ENCODE results near the gene SSR4. TPM values are rescaled to one million over a fixed set of nuclear protein-coding genes. Genes with fewer than 3 reads are reported as not detected.

The SSR4 gene
- total RNA-seq, 1 experiment from 2014 or later = 353 TPM

- Histone ChIP-seq H3K4me3 (ENCODE audit: low read depth, low read length) (no peak overlapping the region), H3K4me1 (0 out of 2 replicates have a peak, but pooled peaks cover 4% of the 10 kb centered on the region), H3K27me3 (replicated peaks; ENCODE audit: control insufficient read depth, insufficient read depth, low read length) (no peaks in the 10 kb centered on the region), H3K9me3 (no peaks in the 10 kb centered on the region), H3K36me3 (ENCODE audit: control insufficient read depth, insufficient read depth, low read length) (no peaks in the 10 kb centered on the region)
- CTCF ChIA-PET = no interaction called here
- POLR2A ChIA-PET = no interaction called here
- no peak overlapping the region for H3K27ac Mint-ChIP-seq (ENCODE audit: unreplicated experiment)
- no peaks in the 10 kb centered on the region for H3K4me1 Mint-ChIP-seq (ENCODE audit: low read depth, unreplicated experiment)
- no peak for DNase-seq
- H3K27me3 Mint-ChIP-seq (ENCODE audit: insufficient read depth, unreplicated experiment) = no peaks in the 10 kb centered on the region
- intact Hi-C loops (cut with micrococcal nuclease; ENCODE audit: unreplicated experiment) = loop anchor here (10.0 kb wide), 1 partner anchor 127 kb away; the partner anchor contains the start of gene ARHGAP4
- no peak for TF ChIP-seq CTCF (IDR thresholded peaks at IDR 0.05; ENCODE audit: insufficient read depth in 1 of 2, low read depth in 1 of 2, low read length in 1 of 2, severe bottlenecking in 1 of 2, unreplicated experiment in 1 of 2)
- no TSS peak for BruUV-seq (replicated peaks)
- no peaks in the 10 kb centered on the region for H3K9me3 Mint-ChIP-seq (ENCODE audit: unreplicated experiment)
- H3K36me3 Mint-ChIP-seq (ENCODE audit: insufficient read depth, unreplicated experiment) = peaks cover 11% of the 10 kb centered on the region
- H3K4me3 Mint-ChIP-seq (ENCODE audit: unreplicated experiment) = no peak overlapping the region
These were observed 3.0 kb downstream of the SSR4 start for GRCh38 chrX:153797415-153798015.

- no peak for DNase-seq
- intact Hi-C loops (cut with micrococcal nuclease; ENCODE audit: unreplicated experiment) = loop anchor here (10.0 kb wide), 1 partner anchor 125 kb away; the partner anchor contains the start of gene ARHGAP4
- H3K9me3 Mint-ChIP-seq (ENCODE audit: unreplicated experiment) = no peaks in the 10 kb centered on the region
- Histone ChIP-seq H3K4me3 (ENCODE audit: low read depth, low read length) (no peak overlapping the region), H3K4me1 (no peaks in the 10 kb centered on the region), H3K9me3 (no peaks in the 10 kb centered on the region), H3K27me3 (replicated peaks; ENCODE audit: control insufficient read depth, insufficient read depth, low read length) (no peaks in the 10 kb centered on the region), H3K36me3 (ENCODE audit: control insufficient read depth, insufficient read depth, low read length) (no peaks in the 10 kb centered on the region)
- TF ChIP-seq CTCF (IDR thresholded peaks at IDR 0.05; ENCODE audit: insufficient read depth in 1 of 2, low read depth in 1 of 2, low read length in 1 of 2, severe bottlenecking in 1 of 2, unreplicated experiment in 1 of 2) = no peak
- no peaks in the 10 kb centered on the region for H3K27me3 Mint-ChIP-seq (ENCODE audit: insufficient read depth, unreplicated experiment)
- H3K36me3 Mint-ChIP-seq (ENCODE audit: insufficient read depth, unreplicated experiment) = peaks cover 7% of the 10 kb centered on the region
- no peak overlapping the region for H3K27ac Mint-ChIP-seq (ENCODE audit: unreplicated experiment)
- BruUV-seq (replicated peaks) = no TSS peak
- H3K4me3 Mint-ChIP-seq (ENCODE audit: unreplicated experiment) = no peak overlapping the region
- ChIA-PET CTCF (no interaction called here), POLR2A (no interaction called here)
- H3K4me1 Mint-ChIP-seq (ENCODE audit: low read depth, unreplicated experiment) = no peaks in the 10 kb centered on the region
These were observed 4.9 kb downstream of the SSR4 start for GRCh38 chrX:153799326-153799725.

GRCh38 chrX:153800177-153800722 lies 5.8 kb downstream of the SSR4 start:
- peaks cover 5% of the 10 kb centered on the region for H3K36me3 Mint-ChIP-seq (ENCODE audit: insufficient read depth, unreplicated experiment)
- H3K4me3 Mint-ChIP-seq (ENCODE audit: unreplicated experiment) = no peak overlapping the region
- Histone ChIP-seq H3K36me3 (ENCODE audit: control insufficient read depth, insufficient read depth, low read length) (no peaks in the 10 kb centered on the region), H3K4me1 (no peaks in the 10 kb centered on the region), H3K27me3 (replicated peaks; ENCODE audit: control insufficient read depth, insufficient read depth, low read length) (no peaks in the 10 kb centered on the region), H3K4me3 (ENCODE audit: low read depth, low read length) (no peak overlapping the region), H3K9me3 (no peaks in the 10 kb centered on the region)
- no peak for TF ChIP-seq CTCF (IDR thresholded peaks at IDR 0.05; ENCODE audit: insufficient read depth in 1 of 2, low read depth in 1 of 2, low read length in 1 of 2, severe bottlenecking in 1 of 2, unreplicated experiment in 1 of 2)
- no peaks in the 10 kb centered on the region for H3K9me3 Mint-ChIP-seq (ENCODE audit: unreplicated experiment)
- no peaks in the 10 kb centered on the region for H3K27me3 Mint-ChIP-seq (ENCODE audit: insufficient read depth, unreplicated experiment)
- no peaks in the 10 kb centered on the region for H3K4me1 Mint-ChIP-seq (ENCODE audit: low read depth, unreplicated experiment)
- ChIA-PET POLR2A (no interaction called here), CTCF (no interaction called here)
- intact Hi-C loops (cut with micrococcal nuclease; ENCODE audit: unreplicated experiment) = no loop called here
- no peak overlapping the region for H3K27ac Mint-ChIP-seq (ENCODE audit: unreplicated experiment)
- no TSS peak for BruUV-seq (replicated peaks)
- DNase-seq = no peak
